Amniotic stem cell (primary cell): ENCODE data around the gene MORC3.
"Not testable (repeated sequence)": the region's sequence is repeated elsewhere in the genome, so short reads cannot be mapped to it uniquely, and the experiment has no call there.

Source experiments
- DNase-seq: peaks from one replicate; lab custom pipeline; 2025; lab: John Stamatoyannopoulos, UW

The MORC3 gene

GRCh38 chr21:36319767-36320420 is at the start of gene MORC3:
MORC3 (plus strand) TSS chr21:36320197; CDS start chr21:36320265, 68 bp downstream.
- peak; percentile 97 for DNase-seq

- not testable (repeated sequence) for DNase-seq
Measured at GRCh38 chr21:36270786-36271695, 49.0 kb upstream of the MORC3 start.

- no peak for DNase-seq
Measured at GRCh38 chr21:36274128-36274527, 45.9 kb upstream of the MORC3 start.

DNA sequence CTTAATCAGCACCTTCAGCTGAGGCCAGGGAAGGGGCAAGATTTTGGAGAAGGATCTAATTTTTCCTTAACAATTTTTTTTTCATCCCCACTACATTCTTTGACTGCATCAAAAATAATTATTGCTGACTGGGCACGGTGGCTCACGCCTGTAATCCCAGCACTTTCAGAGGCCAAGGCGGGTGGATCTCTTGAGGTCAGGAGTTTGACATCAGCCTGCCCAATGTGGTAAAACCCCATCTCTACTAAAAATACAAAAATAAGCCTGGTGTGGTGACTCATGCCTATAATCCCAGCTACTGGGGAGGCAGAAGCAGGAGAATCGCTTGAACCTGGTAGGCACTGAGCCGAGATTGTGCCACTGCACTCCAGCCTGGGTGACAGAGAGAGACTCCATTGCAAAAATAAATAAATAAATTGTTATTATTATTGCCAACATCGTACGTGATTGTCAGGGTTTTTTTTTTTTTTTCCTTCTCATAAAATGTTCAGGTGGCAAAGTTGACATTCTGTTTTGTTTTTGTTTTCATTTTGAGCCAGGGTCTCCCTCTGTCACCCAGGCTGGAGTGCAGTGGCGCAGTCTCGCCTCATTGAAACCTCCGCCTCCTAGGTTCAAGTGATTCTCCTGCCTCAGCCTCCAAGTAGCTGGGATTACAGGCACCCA is 37.3 kb upstream of the MORC3 start:
- no peak for DNase-seq

DNA sequence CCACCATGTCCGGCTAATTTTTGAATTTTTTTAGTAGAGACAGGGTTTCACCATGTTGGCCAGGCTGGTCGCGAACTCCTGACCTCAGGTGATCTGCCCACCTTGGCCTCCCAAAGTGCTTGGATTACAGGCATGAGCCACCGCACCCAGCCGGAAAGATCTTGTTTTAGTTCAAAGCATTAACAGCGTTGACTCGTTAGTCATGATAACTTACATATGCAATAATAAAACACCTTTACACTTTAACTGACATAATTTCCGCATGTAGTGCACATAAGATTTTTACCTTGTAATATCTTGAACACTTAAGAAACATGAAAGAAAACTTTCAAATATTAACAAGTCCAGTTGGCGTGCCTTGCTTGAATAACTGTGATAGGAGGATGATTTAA is 36.8 kb upstream of the MORC3 start:
- DNase-seq: not testable (repeated sequence)

- no peak for DNase-seq
Measured at GRCh38 chr21:36288651-36289243, 31.2 kb upstream of the MORC3 start.

GRCh38 chr21:36291509-36291908 is 28.5 kb upstream of the MORC3 start:
- no peak for DNase-seq

DNA sequence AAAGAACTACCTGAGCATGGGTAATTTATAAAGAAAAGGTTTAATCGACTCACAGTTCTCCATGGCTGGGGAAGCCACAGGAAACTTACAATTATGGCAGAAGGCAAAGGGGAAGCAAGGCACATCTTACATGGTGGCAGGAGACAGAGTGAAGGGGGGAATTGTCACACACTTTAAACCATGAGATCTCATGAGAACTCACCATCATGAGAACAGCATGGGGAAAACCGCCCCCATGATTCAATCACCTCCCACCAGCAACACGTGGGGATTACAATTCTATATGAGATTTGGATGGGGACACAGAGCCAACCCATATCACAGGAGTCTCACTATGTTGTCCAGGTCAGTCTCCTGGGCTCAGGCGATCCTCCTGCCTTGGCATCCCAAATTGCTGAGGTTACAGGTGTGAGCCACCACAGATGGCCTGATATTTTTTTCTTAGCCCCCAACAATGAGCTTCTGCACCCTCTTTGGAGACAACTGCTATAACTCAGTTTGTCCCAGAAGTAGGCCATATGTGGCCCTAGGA is 22.5 kb upstream of the MORC3 start:
- no peak for DNase-seq

DNA sequence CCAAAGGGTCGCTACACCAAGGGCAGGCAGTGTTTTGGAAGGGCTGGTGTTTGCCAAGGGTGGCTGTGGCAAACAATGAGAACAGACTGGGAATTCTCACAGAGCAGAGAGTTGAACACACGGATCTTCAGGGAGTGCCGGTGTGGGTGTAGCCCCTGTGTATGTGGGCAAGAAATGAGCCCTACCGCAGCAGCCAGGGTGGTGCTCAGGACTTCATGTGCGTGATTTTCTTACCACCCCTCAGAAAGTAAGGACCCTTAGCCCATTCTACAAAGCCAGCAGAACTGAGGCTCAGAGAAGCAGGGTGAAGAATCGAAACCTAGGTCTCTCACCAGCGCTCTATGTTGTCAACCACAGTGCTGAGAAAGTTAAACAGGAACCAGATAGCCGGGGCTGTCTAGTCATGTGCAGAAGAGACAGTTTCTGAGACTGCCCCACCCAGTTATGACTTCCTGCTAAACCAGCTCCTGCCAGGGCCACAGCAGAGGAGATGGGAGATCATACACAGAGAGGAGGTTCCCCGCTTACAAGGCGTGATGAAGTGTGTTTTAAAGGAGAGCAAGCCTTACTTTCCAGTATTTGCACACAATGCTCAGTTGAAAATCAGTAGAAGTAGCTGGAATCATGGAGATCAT is 21.9 kb upstream of the MORC3 start:
- DNase-seq: no peak

- no peak for DNase-seq
Measured at GRCh38 chr21:36306872-36307534, 13.0 kb upstream of the MORC3 start.

- DNase-seq: no peak
Measured at GRCh38 chr21:36310016-36310415, 10.0 kb upstream of the MORC3 start.

GRCh38 chr21:36313446-36313845 is 6.6 kb upstream of the MORC3 start:
- DNase-seq: not testable (repeated sequence)

GRCh38 chr21:36316045-36316444 is 4.0 kb upstream of the MORC3 start:
- DNase-seq: not testable (repeated sequence)

DNA sequence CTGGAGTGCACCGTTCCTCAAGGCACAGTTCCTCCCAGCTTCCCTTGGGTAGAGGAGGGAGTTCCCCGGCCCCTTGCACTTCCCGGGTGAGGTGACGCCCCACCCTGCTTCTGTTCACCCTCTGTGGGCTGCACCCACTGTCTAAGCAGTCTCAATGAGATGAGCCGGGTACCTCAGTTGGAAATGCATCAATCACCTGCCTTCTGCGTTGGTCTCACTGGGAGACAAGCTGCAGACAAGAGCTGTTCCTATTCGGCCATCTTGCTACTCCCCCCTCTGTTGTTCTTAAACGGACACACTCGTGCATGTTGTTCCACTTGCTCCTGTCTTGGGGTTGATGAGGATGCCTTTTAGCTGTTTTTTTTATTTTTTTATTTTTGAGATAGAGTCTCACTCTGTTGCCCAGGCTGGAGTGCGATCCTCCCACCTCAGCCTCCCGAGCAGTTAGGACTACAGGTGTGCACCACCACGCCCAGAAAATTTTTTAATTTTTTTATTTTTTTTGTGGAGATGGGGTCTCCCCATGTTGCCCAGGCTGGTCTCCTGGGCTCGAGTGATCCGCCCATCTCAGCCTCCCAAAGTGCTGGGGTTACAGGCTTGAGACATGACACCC is 3.0 kb upstream of the MORC3 start:
- no peak for DNase-seq

DNA sequence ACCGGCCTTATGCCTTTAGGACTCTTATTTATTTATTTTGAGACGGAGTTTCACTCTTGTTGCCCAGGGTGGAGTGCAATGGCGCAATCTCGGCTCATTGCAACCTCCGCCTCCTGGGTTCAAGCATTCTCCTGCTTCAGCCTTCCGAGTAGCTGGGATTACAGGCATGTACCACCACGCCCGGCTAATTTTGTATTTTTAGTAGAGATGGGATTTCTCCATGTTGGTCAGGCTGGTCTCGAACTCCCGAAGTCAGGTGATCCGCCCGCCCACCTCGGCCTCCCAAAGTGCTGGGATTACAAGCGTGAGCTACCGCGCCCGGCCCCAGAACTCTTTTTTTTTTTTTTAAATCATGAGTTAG is 611 bp upstream of the MORC3 start:
- DNase-seq: not testable (repeated sequence)

DNA sequence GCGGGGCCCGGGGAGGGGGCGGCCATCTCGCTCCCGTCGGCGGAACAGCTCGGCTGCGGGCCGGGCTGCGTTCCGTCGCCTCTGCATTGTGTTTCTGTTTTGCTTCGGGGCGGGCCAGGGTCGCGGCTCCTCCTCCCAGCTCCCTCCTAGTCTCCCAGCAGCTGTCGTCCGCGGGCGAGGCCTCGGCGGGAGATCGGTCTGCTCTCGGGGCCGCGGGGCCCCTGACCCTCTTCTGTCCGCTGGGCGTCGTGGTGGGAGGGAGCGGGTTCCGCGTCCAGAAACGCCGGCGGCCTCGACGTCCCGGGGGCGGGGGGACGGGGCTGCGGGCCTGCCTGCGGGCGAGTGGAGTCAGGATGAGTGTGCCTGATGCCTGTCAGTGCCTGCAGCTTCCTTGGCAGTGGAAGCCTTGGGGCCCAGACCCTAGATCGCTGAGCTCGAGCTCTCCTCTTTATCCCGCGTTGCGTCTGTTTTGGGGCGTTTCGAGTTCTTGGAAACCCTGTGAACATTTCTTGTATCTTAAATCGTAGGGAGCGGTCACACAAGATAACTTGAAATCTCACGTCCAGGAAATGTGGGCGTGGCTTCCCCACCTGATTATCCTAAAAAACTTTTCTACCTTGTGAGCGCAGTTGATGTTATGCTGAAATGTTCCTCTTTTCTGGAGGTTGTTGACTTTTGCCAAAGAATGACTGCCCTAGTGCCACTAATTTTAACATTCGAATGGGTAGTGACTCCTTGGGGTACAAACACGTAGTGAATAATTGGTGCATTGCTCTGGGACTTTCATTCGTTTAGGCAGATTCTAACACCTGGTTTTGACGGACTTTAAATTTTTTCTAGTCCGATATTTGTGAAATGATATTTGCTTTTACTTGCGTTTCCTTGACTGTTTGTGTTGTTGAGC is 676 bp downstream of the MORC3 start:
- DNase-seq: no peak

- no peak for DNase-seq
Measured at GRCh38 chr21:36321325-36322082, 1.5 kb downstream of the MORC3 start.

DNA sequence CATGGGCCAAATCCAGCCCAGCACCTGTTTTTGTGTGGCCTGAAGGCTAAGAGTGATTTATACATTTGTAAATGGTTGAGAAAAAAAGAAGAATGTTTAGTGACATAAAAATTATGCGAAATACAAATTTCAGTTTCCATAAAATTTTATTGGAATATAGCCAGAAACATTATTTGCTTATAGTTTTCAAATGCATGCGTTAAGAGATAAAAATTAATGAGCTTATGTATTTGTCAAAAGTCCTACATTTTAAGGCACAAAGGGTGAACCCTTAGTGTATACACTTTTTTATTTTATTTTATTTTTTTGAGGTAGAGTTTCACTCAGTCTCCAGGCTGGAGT is 2.1 kb downstream of the MORC3 start:
- DNase-seq: no peak

DNA sequence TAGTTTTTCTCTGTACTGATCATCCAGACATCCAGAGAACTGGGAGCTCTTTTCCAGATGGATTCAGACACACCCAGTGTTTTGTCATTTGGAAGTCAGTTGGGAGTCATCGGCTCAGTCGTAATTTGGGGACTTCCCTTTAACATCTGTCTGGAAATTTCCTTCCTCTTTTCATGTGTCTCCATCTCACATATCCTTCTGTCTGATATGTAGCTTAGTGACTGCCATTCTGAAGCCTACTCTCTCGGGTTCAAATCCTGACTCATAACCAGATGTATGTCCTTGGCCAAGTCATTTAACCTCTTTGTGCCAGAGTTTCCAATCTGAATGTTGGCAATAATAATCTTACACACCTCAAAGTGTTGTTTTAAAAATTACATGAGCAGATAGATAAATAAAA is 3.0 kb downstream of the MORC3 start:
- no peak for DNase-seq
